ENCODE measurements around the gene AFF3.

DNA sequence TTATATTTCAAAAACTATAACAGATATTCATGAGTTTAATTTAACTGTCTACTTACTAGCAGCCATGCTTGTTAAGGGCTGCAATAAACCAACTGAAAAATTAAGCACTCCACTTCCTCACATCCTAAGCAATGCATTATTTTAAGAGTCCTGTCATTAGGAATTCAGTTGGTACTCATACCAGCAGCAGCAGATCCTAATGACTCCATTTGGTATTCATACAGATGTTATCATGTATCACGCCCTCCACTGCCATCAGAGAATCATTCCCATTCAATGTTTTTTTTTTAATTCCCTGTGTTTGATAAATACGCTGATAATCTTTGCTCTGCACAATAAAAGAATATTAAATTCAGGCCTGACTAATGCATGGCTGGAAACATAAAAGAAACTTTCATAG lies 236.8 kb downstream of the AFF3 start:
- TF ChIP-seq CTCF (IDR thresholded peaks at IDR 0.05 in 2 of 3, conservative IDR thresholded peaks at IDR 0.05 in 1 of 3; ENCODE audit: control insufficient read depth in 2 of 3, extremely low read depth in 1 of 3, insufficient read depth in 1 of 3, low read depth in 3 of 3, low read length in 3 of 3), result no peak
- no peak for TF ChIP-seq POLR2A (IDR thresholded peaks at IDR 0.05; ENCODE audit: low read depth, low read length)
- TF ChIP-seq EZH2 (IDR thresholded peaks at IDR 0.05; ENCODE audit: borderline replicate concordance, control insufficient read depth, low read depth, low read length), result no peak
- TF ChIP-seq, protein P1, sequence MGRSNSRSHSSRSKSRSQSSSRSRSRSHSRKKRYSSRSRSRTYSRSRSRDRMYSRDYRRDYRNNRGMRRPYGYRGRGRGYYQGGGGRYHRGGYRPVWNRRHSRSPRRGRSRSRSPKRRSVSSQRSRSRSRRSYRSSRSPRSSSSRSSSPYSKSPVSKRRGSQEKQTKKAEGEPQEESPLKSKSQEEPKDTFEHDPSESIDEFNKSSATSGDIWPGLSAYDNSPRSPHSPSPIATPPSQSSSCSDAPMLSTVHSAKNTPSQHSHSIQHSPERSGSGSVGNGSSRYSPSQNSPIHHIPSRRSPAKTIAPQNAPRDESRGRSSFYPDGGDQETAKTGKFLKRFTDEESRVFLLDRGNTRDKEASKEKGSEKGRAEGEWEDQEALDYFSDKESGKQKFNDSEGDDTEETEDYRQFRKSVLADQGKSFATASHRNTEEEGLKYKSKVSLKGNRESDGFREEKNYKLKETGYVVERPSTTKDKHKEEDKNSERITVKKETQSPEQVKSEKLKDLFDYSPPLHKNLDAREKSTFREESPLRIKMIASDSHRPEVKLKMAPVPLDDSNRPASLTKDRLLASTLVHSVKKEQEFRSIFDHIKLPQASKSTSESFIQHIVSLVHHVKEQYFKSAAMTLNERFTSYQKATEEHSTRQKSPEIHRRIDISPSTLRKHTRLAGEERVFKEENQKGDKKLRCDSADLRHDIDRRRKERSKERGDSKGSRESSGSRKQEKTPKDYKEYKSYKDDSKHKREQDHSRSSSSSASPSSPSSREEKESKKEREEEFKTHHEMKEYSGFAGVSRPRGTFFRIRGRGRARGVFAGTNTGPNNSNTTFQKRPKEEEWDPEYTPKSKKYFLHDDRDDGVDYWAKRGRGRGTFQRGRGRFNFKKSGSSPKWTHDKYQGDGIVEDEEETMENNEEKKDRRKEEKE (IDR thresholded peaks at IDR 0.05), result no peak
- no peak for TF ChIP-seq GABPA (IDR thresholded peaks at IDR 0.05; ENCODE audit: low read depth)
- TF ChIP-seq HCFC1 (IDR thresholded peaks at IDR 0.05; ENCODE audit: low read length), result no peak
- TF ChIP-seq SMAD5 (IDR thresholded peaks at IDR 0.05; ENCODE audit: low read depth), result no peak

All from GM12878 (cell line).